ENCODE measurements around the gene HACL1.
A peak's percentile ranks its signal among the peaks of the same experiment; 100 is the strongest.
"Not testable (repeated sequence)": the region's sequence is repeated elsewhere in the genome, so short reads cannot be mapped to it uniquely, and the experiment has no call there.

HACL1 gene

DNA sequence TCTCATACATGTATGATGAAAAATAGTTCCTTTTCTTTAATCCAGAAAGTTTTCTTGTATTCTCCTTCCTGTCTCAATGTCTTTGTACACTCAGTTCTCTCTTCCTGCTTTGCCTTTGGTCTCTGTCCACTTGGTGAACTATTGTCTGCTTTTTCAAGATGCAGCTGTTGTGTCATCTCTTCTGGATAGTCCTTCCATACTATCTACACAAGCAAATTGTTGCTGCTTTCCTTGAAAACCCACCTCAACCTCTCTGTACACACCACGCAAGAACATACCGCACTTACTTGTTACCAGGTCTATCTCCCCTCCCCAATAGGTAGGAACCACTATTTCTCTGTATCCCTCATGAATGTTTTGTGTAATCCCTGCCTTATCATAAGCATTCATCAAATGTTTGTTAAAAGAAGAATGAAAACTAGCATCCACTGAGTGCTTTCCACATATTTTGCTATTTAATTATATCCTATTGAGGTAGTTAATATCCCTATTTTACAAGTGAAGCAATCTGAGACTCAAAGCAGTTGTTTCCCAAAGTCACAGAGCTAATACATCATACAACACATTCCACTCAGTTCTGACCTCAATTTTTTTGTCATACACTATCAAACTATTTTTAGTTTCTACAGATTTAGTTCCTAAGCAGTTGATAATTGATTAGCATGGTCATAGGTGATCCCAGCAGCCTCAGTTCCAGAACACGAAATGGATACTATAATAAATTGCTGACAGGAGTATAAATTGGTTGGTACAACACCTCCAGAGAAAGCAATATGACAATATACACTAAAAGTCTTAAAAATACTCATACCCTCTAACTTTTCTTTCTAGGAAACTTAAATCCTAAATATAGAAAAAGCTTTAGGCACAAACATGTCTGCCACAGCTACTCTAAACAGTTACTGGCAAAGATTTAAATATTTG is 19.6 kb downstream of the HACL1 start:
- DNase-seq (ENCODE audit: extremely low read depth in 1 of 2, low read depth in 1 of 2): no peak

DNA sequence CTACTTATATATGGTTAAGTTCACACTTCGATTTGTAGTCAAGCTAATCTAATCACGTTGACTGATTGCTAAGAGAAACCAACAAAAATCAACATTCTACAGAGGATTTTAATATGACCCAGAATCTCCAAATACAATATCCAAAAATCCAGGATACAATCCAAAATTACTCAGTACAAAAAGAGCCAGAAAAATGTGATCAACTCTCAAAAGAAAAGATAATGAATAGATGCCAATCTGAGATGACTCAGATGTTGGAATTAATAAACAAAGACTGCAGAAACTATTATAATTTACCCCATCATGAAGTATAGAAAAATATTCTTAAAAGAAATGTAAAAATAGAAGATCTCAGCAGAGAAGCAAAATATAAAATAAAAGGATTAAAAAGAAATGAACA is 22.3 kb downstream of the HACL1 start:
- no peak for DNase-seq (ENCODE audit: extremely low read depth in 1 of 2, low read depth in 1 of 2)

- no peak for DNase-seq (ENCODE audit: extremely low read depth in 1 of 2, low read depth in 1 of 2)
These were observed 23.0 kb downstream of the HACL1 start for GRCh38 chr3:15578289-15578867.

DNA sequence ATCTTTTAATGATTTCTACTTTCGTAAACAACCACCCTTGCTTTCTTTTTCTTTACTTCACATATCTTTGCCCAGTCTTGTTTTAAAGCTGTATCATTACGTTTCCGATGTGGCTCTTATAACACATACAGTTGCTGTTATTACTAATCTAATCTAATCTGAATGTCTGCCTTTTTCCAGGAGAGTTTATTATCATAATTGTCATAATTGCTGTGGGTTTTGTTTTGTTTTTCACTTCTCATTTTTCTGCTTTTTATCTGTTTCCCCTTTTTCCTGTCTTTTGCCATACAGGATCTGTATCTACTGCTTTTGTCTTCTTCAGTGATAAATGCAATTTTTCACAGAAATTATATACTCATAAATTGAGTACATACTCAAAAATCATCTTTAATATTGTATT is 24.9 kb downstream of the HACL1 start:
- no peak for DNase-seq (ENCODE audit: extremely low read depth in 1 of 2, low read depth in 1 of 2)

GRCh38 chr3:15575446-15575845 is 25.9 kb downstream of the HACL1 start:
- DNase-seq (ENCODE audit: extremely low read depth in 1 of 2, low read depth in 1 of 2): no peak

DNA sequence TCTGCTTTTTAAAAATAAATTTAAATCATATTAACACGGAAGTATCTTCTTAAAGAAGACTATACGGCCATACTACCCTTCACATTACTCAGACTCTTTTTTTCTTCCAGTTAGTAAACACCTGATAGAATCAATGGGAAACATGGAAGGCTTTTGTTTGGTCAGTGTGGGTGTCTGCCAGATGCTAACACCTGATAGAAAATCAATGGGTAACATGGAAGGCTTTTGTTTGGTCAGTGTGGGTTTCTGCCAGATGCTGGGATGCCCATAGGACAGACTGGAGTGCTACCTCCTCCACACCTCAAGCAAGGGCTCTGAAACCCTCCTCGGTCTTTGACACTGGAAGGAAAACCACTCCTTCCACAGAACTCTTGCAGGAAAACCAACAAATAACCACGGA is 29.2 kb downstream of the HACL1 start:
- DNase-seq (ENCODE audit: extremely low read depth in 1 of 2, low read depth in 1 of 2): no peak

DNA sequence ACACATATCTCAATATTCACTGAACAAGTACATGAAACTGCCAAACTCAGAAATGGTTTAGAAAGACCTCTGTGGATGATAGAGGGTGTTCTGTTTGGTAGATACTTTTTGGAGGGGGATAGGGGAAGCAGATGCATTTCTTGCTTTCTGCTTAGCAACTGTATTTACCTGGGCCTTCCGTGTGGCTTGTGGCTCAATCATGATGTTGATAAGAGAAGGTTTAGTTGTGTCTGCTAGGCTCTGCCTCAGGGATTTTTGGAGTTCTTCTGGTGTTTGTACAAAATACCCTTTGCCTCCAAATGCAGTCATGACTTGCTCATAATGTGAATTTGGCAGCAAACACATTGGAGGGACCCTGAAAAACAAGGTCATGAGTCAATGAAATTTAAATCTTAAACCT is 38.2 kb downstream of the HACL1 start:
- no peak for DNase-seq (ENCODE audit: extremely low read depth in 1 of 2, low read depth in 1 of 2)

GRCh38 chr3:15562560-15562959 is 38.8 kb downstream of the HACL1 start:
- no peak for DNase-seq (ENCODE audit: extremely low read depth in 1 of 2, low read depth in 1 of 2)

- DNase-seq (ENCODE audit: extremely low read depth in 1 of 2, low read depth in 1 of 2): no peak
These were observed 42.8 kb downstream of the HACL1 start for GRCh38 chr3:15558581-15558980.

- DNase-seq (ENCODE audit: extremely low read depth in 1 of 2, low read depth in 1 of 2): peak in 1 of 2 donors; percentile 8
These were observed 43.8 kb downstream of the HACL1 start for GRCh38 chr3:15557511-15557946.

- no peak for DNase-seq (ENCODE audit: extremely low read depth in 1 of 2, low read depth in 1 of 2)
These were observed 44.9 kb downstream of the HACL1 start for GRCh38 chr3:15556512-15556911.

DNA sequence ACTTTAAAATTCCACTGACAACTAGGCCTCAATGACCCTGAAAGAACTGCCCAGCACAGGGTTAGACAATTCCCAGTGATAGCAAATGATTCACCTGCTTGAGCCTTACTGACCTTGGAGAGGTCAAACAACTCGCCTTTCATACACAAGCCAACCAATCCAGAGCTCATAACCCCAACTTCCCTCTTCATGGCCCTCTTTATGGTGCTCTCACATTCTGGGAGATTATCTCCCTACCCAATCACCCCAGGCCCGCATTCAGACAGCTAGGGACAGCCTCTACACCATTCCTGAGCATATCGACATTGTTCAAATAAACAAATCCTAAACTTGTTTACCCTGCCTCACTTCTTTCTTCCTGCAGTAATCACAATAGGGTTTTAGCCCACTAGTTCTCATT is 47.6 kb downstream of the HACL1 start:
- no peak for DNase-seq (ENCODE audit: extremely low read depth in 1 of 2, low read depth in 1 of 2)

DNA sequence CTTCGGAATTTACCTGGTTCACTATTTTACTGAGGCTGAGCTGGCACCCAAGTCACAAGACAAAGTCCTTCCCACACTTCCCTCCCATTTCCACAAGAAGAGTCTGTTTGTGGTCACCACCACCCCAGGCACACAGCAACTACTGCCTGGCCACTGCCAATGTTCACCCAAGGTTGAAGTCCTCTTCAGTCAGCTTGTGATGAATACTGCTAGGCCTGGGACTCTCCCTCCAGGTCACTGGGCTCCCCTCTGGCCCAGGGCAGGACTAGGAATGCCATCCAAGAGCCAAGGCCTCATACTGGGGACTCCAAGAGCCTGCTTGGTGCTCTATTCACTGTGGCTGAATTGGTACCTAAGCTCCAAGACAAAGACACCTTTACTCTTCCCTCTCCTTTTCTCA is 49.5 kb downstream of the HACL1 start:
- no peak for DNase-seq (ENCODE audit: extremely low read depth in 1 of 2, low read depth in 1 of 2)

DNA sequence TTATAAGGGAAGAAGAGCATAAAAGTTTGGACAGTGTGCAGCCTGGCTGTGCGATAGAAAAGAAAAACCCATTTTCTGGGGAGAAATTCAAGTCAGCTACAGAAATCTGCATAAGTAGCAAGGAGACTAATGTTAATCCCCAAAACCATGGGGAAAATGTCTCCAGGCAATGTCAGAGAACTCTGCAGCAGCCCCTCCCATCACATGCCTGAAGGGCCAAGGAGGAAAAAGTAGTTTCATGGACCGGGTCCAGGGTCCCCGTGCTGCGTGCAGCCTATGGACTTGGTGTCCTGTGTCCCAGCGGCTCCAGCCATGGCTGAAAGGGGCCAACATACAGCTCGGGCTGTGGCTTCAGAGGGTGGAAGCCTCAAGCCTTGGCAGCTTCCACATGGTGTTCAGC is 51.5 kb downstream of the HACL1 start:
- no peak for DNase-seq (ENCODE audit: extremely low read depth in 1 of 2, low read depth in 1 of 2)

DNA sequence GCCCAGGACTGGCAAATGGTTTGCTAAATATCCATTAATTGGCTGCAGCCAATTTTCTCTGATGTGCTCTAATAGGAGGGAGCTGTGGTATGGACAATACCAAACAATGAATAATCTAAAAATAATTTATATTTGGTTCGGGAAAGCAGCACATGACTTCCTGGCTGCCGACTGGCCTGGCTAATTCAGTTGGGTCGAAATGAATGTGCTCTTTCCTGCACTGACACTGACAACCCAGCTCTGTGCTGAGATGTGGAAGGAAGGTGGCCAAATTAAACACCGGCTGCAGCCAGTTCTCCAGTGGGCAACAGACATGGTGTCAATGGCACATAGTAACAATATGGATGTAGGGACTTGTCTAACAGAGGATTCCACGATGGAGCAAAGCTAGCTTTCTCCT is 58.8 kb downstream of the HACL1 start:
- no peak for DNase-seq (ENCODE audit: extremely low read depth in 1 of 2, low read depth in 1 of 2)

GRCh38 chr3:15541371-15541770 is 60.0 kb downstream of the HACL1 start:
- DNase-seq (ENCODE audit: extremely low read depth in 1 of 2, low read depth in 1 of 2): no peak

GRCh38 chr3:15539066-15539465 is 62.3 kb downstream of the HACL1 start:
- DNase-seq (ENCODE audit: extremely low read depth in 1 of 2, low read depth in 1 of 2): no peak

GRCh38 chr3:15538345-15538744 is 63.0 kb downstream of the HACL1 start:
- DNase-seq (ENCODE audit: extremely low read depth in 1 of 2, low read depth in 1 of 2): no peak

DNA sequence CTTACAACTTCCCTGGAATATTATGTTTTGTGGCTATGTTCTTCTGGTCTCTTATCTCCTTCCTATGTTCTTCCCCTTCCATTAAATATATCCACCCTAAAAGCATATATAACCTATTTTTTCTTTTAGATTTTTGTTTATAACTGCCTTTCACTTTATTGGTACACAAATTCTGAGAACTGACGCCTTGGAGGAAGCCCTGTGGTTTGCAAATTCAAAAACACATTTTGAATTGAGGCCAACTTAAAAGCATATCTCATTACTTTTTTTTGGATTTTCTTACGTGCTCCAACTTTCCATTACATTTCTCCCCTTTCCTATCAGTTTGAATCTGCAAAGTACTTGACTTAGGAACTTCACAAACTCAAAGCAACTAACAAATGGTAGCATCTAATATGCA is 64.5 kb downstream of the HACL1 start:
- DNase-seq (ENCODE audit: extremely low read depth in 1 of 2, low read depth in 1 of 2): no peak

- DNase-seq (ENCODE audit: extremely low read depth in 1 of 2, low read depth in 1 of 2): peak in 1 of 2 donors; percentile 8
These were observed 65.6 kb downstream of the HACL1 start for GRCh38 chr3:15535732-15536131.

DNA sequence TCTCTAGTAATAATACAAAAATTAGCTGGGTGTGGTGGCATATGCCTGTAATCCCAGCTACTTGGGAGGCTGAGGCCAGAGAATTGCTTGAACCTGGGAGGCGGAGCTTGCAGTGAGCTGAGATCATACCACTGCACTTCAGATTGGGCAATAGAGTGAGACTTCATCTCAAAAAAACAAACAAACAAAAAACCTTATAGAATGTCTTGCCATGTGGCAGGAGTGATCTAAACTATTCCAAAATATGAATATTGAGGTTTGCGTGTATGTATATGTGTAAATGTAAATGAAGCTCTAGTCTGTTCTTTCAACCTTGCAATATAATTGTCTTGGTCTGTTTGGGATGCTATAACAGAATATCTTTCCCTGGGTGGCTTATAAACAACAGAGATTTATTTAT is 68.8 kb downstream of the HACL1 start:
- not testable (repeated sequence) for DNase-seq (ENCODE audit: extremely low read depth in 1 of 2, low read depth in 1 of 2)

- DNase-seq (ENCODE audit: extremely low read depth in 1 of 2, low read depth in 1 of 2): no peak
These were observed 70.0 kb downstream of the HACL1 start for GRCh38 chr3:15531346-15531745.
